H9 (cell line): ENCODE data around the gene SUV39H2. TPM values are rescaled to one million over a fixed set of nuclear protein-coding genes. Genes with fewer than 3 reads are reported as not detected.

Experiments
- DNase-seq: peaks from one replicate; pipeline ENCODE4 v3.0.0-alpha.2; 2017
- H2AFZ ChIP-seq: one replicate; pipeline ENCODE4 v1.6.1; 2013; ENCODE audit warnings: mild to moderate bottlenecking, low read length, control low read depth, moderate library complexity
- H2AK5ac ChIP-seq: 2 replicates; pipeline ENCODE4 v1.6.1; 2013; ENCODE audit warnings: low read length, control low read depth, mixed read lengths; ENCODE audit not compliant: insufficient read length
- H2BK120ac ChIP-seq: one replicate; pipeline ENCODE4 v1.6.1; 2013; ENCODE audit warnings: low read depth, mild to moderate bottlenecking, low read length, control low read depth, inconsistent platforms; ENCODE audit not compliant: poor library complexity, severe bottlenecking
- H2BK12ac ChIP-seq: 2 replicates; pipeline ENCODE4 v1.6.1; 2013; ENCODE audit warnings: low read length, control low read depth, mixed read lengths, low read depth; ENCODE audit not compliant: insufficient read length
- H2BK15ac ChIP-seq: 2 replicates; pipeline ENCODE4 v1.6.1; 2013; ENCODE audit warnings: low read depth, low read length, control low read depth
- H2BK20ac ChIP-seq: one replicate; pipeline ENCODE4 v1.6.1; 2013; ENCODE audit warnings: low read depth, mild to moderate bottlenecking, low read length, control low read depth, inconsistent platforms; ENCODE audit not compliant: poor library complexity, severe bottlenecking
- H2BK5ac ChIP-seq: 2 replicates; pipeline ENCODE4 v1.6.1; 2013; ENCODE audit warnings: low read length, control low read depth, mixed read lengths; ENCODE audit not compliant: insufficient read length
- H3K14ac ChIP-seq: 2 replicates; pipeline ENCODE4 v1.6.1; 2013; ENCODE audit warnings: low read length, control low read depth; ENCODE audit not compliant: insufficient read depth
- H3K18ac ChIP-seq: 2 replicates; pipeline ENCODE4 v1.6.1; 2013; ENCODE audit warnings: low read depth, mild to moderate bottlenecking, mixed read lengths, low read length, control low read depth; ENCODE audit not compliant: insufficient read length
- H3K23ac ChIP-seq: 2 replicates; pipeline ENCODE4 v1.6.1; 2013; ENCODE audit warnings: low read length, control low read depth, mixed read lengths, low read depth; ENCODE audit not compliant: insufficient read length
- H3K23me2 ChIP-seq: 2 replicates; pipeline ENCODE4 v1.6.1; 2013; ENCODE audit warnings: low read depth, mild to moderate bottlenecking, mixed read lengths, low read length, control low read depth; ENCODE audit not compliant: insufficient read length, poor library complexity, severe bottlenecking
- H3K27ac ChIP-seq: 2 replicates; pipeline ENCODE4 v1.5.1; 2013; ENCODE audit warnings: low read length, control low read depth, mixed read lengths, low read depth; ENCODE audit not compliant: insufficient read length
- H3K27me3 ChIP-seq: 2 replicates; pipeline ENCODE4 v1.6.1; 2013; ENCODE audit warnings: low read length, control low read depth, inconsistent platforms; ENCODE audit not compliant: insufficient read depth
- H3K4ac ChIP-seq: 2 replicates; pipeline ENCODE4 v1.6.1; 2013; ENCODE audit warnings: low read depth, mild to moderate bottlenecking, control low read depth, inconsistent platforms, low read length, moderate library complexity
- H3K4me1 ChIP-seq: 2 replicates; pipeline ENCODE4 v1.6.1; 2013; ENCODE audit warnings: low read length, control low read depth, inconsistent platforms; ENCODE audit not compliant: insufficient read depth
- H3K4me2 ChIP-seq: 2 replicates; pipeline ENCODE4 v1.6.1; 2013; ENCODE audit warnings: low read length, control low read depth, mixed read lengths; ENCODE audit not compliant: insufficient read length, insufficient read depth
- H3K56ac ChIP-seq: 2 replicates; pipeline ENCODE4 v1.6.1; 2013; ENCODE audit warnings: low read depth, mild to moderate bottlenecking, mixed read lengths, low read length, control low read depth; ENCODE audit not compliant: insufficient read length
- H3K79me1 ChIP-seq: 2 replicates; pipeline ENCODE4 v1.6.1; 2013; ENCODE audit warnings: low read depth, mild to moderate bottlenecking, moderate library complexity, low read length, control low read depth, inconsistent platforms; ENCODE audit not compliant: insufficient read depth, poor library complexity, severe bottlenecking
- H3K79me2 ChIP-seq: 2 replicates; pipeline ENCODE4 v1.6.1; 2013; ENCODE audit warnings: low read length, control low read depth, inconsistent platforms; ENCODE audit not compliant: insufficient read depth
- H3K9ac ChIP-seq: 2 replicates; pipeline ENCODE4 v1.6.1; 2013; ENCODE audit warnings: low read length, control low read depth, mixed read lengths; ENCODE audit not compliant: insufficient read length; ENCODE audit errors: extremely low read depth
- H3K9me3 ChIP-seq: one replicate; pipeline ENCODE4 v1.6.1; 2013; ENCODE audit warnings: low read depth, low read length, inconsistent platforms; ENCODE audit not compliant: control insufficient read depth
- H3T11ph ChIP-seq: one replicate; pipeline ENCODE4 v1.6.1; 2013; ENCODE audit warnings: mild to moderate bottlenecking, low read length, control low read depth, inconsistent platforms
- H4K20me1 ChIP-seq: one replicate; pipeline ENCODE4 v1.6.1; 2013; ENCODE audit not compliant: control insufficient read depth, insufficient read length, insufficient read depth
- H4K5ac ChIP-seq: 2 replicates; pipeline ENCODE4 v1.6.1; 2013; ENCODE audit warnings: low read depth, mild to moderate bottlenecking, mixed read lengths, low read length, control low read depth; ENCODE audit not compliant: insufficient read length
- H4K8ac ChIP-seq: replicated peaks from 2 replicates; pipeline ENCODE4 v1.6.1; 2013; ENCODE audit warnings: low read length, control low read depth, mixed read lengths, low read depth; ENCODE audit not compliant: insufficient read length
- H4K91ac ChIP-seq: 2 replicates; pipeline ENCODE4 v1.6.1; 2013; ENCODE audit warnings: low read depth, mild to moderate bottlenecking, moderate library complexity, mixed read lengths, low read length, control low read depth; ENCODE audit not compliant: insufficient read length
- H3K27ac Mint-ChIP-seq, 3 experiments: 2 replicates in 2 of 3; 3 replicates in 1 of 3; pipeline ENCODE4 v1.8.0; 2020 to 2021; ENCODE audit warnings: mixed read lengths in 3 of 3, mild to moderate bottlenecking in 1 of 3, moderate library complexity in 1 of 3
- H3K27me3 Mint-ChIP-seq: 2 replicates; pipeline ENCODE4 v1.8.0; 2021; ENCODE audit warnings: low read depth, mild to moderate bottlenecking, moderate library complexity, mixed read lengths
- H3K36me3 Mint-ChIP-seq, 3 experiments: 2 replicates in 2 of 3; 3 replicates in 1 of 3; pipeline ENCODE4 v1.8.0; 2020 to 2021; ENCODE audit warnings: low read depth in 3 of 3, mixed read lengths in 3 of 3; ENCODE audit not compliant: insufficient read depth in 1 of 3
- H3K4me1 Mint-ChIP-seq, 2 experiments: 2 replicates each; pipeline ENCODE4 v1.8.0; 2020; ENCODE audit warnings: mixed read lengths in 2 of 2
- H3K4me3 Mint-ChIP-seq, 2 experiments: 2 replicates in 1 of 2; 3 replicates in 1 of 2; pipeline ENCODE4 v1.8.0; 2020 to 2021; ENCODE audit warnings: mild to moderate bottlenecking in 2 of 2, mixed read lengths in 2 of 2, moderate library complexity in 1 of 2
- H3K9me3 Mint-ChIP-seq, 2 experiments: 2 replicates in 1 of 2; 3 replicates in 1 of 2; pipeline ENCODE4 v1.8.0; 2020; ENCODE audit warnings: mild to moderate bottlenecking in 2 of 2, mixed read lengths in 2 of 2, moderate library complexity in 1 of 2
- WGBS: extraction: QIAGEN DNeasy Blood & Tissue Kit; methylation state at CpG from one replicate; pipeline ENCODE4 v1.1.7; 2013; ENCODE audit warnings: missing lambda C conversion rate, low lambda C conversion rate, mixed read lengths; ENCODE audit not compliant: insufficient read length; ENCODE audit errors: extremely low coverage; 5-methylcytosine and 5-hydroxymethylcytosine counted together
- total RNA-seq: library from RNA; stranded (reverse); gene quantifications from 2 replicates; pipeline ENCODE4 v1.2.1, GENCODE V29; 2021
- TF ChIP-seq, protein P1 (sequence below): fragments of 200-600 bp; sonication (generic); conservative IDR thresholded peaks from 3 replicates; pipeline ENCODE4 v1.8.0; 2021; ENCODE audit warnings: antibody characterized with exemption, mild to moderate bottlenecking

SUV39H2 gene
- total RNA-seq, 1 experiment from 2014 or later: 59.7 TPM

DNA sequence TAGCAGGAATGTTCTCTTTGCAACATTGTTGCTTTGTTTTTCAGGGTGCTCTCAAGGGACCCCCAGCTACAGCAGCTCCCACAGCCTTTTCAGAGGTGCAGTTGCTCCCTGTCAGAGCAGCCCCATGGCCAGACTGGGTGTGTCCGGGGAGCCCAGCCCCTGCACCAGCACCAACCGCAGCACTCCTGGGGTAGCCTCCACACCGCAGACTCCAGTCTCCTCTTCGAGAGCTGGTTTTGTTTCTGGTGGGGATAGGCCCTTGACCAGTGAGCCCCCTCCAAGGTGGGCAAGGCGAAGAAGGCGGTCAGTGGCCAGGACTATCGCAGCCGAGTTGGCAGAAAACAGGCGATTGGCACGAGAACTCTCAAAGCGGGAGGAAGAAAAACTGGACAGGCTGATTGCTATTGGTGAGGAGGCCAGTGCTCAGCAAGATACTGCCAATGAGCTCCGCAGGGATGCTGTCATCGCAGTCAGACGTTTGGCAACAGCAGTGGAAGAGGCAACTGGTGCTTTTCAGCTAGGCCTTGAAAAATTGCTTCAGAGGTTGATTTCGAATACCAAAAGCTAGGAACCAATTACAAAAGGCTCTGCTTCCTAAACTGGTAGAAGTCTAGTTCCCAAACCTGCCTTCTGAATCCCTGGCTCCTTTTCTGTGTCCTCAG, 35.2 kb upstream of the SUV39H2 start:
- TF ChIP-seq, protein P1, sequence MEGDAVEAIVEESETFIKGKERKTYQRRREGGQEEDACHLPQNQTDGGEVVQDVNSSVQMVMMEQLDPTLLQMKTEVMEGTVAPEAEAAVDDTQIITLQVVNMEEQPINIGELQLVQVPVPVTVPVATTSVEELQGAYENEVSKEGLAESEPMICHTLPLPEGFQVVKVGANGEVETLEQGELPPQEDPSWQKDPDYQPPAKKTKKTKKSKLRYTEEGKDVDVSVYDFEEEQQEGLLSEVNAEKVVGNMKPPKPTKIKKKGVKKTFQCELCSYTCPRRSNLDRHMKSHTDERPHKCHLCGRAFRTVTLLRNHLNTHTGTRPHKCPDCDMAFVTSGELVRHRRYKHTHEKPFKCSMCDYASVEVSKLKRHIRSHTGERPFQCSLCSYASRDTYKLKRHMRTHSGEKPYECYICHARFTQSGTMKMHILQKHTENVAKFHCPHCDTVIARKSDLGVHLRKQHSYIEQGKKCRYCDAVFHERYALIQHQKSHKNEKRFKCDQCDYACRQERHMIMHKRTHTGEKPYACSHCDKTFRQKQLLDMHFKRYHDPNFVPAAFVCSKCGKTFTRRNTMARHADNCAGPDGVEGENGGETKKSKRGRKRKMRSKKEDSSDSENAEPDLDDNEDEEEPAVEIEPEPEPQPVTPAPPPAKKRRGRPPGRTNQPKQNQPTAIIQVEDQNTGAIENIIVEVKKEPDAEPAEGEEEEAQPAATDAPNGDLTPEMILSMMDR: no peak
- Histone ChIP-seq H3K27me3 (no peaks in the 10 kb centered on the region), H3K18ac (no peak overlapping the region), H3K79me2 (peaks cover 6% of the 10 kb centered on the region; the same call in 1 of the 2 replicates), H3K56ac (no peak overlapping the region), H2BK15ac (no peak overlapping the region), H4K91ac (no peak overlapping the region), H3T11ph (no peak overlapping the region), H3K23ac (no peak overlapping the region), H2BK120ac (no peak overlapping the region), H2BK12ac (no peak overlapping the region), H4K20me1 (no peaks in the 10 kb centered on the region), H2AK5ac (no peak overlapping the region), H2BK5ac (no peak overlapping the region), H4K8ac (no peak overlapping the region), H3K9me3 (no peaks in the 10 kb centered on the region), H2AFZ (no peak overlapping the region), H3K23me2 (no peaks in the 10 kb centered on the region), H3K9ac (no peak overlapping the region), H3K27ac (no peak overlapping the region), H3K79me1 (no peaks in the 10 kb centered on the region), H4K5ac (no peak overlapping the region), H2BK20ac (no peak overlapping the region), H3K14ac (no peak overlapping the region), H3K4me2 (no peak overlapping the region), H3K4ac (no peak overlapping the region), H3K4me1 (no peaks in the 10 kb centered on the region)
- no peak for DNase-seq
- no CpG with 5 or more reads among the region's 15 CpGs for WGBS
- Mint-ChIP-seq H3K9me3 (no peaks in the 10 kb centered on the region), H3K27ac (no peak overlapping the region), H3K36me3 (peaks cover 25 to 61% (median 55%) of the 10 kb centered on the region in 3 experiments), H3K4me1 (peaks cover 4 to 6% of the 10 kb centered on the region in 2 experiments; a peak in 3 of 4 replicates), H3K27me3 (no peaks in the 10 kb centered on the region; the same call in 1 of the 2 replicates), H3K4me3 (no peak overlapping the region)
